ENCODE results near the gene STRAP.

DNA sequence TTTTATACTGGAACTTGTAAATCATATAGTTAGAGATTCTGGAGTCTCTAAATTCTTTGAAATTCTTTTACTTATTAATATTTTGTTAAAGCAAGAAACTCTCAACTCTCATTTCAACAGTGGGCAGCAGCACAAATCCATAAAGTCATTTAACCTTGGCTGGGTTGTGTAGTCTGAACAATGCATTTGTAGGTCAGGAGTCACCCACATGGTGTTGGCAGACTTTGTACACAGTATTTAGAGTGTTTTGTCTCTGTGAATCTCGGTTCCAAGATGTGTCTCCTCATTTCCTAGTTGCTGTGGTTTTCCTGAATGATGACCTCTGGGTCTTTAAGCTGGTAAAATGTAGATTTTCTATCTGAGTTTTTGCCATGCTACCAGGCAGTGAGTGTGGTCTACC is 20.8 kb upstream of the STRAP start:
- no peak for TF ChIP-seq POLR2A (IDR thresholded peaks at IDR 0.05)
- TF ChIP-seq, protein P1, sequence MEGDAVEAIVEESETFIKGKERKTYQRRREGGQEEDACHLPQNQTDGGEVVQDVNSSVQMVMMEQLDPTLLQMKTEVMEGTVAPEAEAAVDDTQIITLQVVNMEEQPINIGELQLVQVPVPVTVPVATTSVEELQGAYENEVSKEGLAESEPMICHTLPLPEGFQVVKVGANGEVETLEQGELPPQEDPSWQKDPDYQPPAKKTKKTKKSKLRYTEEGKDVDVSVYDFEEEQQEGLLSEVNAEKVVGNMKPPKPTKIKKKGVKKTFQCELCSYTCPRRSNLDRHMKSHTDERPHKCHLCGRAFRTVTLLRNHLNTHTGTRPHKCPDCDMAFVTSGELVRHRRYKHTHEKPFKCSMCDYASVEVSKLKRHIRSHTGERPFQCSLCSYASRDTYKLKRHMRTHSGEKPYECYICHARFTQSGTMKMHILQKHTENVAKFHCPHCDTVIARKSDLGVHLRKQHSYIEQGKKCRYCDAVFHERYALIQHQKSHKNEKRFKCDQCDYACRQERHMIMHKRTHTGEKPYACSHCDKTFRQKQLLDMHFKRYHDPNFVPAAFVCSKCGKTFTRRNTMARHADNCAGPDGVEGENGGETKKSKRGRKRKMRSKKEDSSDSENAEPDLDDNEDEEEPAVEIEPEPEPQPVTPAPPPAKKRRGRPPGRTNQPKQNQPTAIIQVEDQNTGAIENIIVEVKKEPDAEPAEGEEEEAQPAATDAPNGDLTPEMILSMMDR (IDR thresholded peaks at IDR 0.05 in 4 of 5, conservative IDR thresholded peaks at IDR 0.05 in 1 of 5) = no peak
